Right lobe of liver (tissue), 4 donors: Measurements from ENCODE around the gene CDKN1C.

Experiments
- CTCF ChIP-seq, 4 donors: fragments of 200-600 bp in 3 of 4; fragments of 450-650 bp in 1 of 4; IDR thresholded peaks; one replicate each; pipeline versions ENCODE4 v1.5.1 to v1.8.0; 2016 to 2022; ENCODE audit warnings: antibody characterized with exemption in 4 of 4, mild to moderate bottlenecking in 2 of 4
- POLR2A ChIP-seq: fragments of 450-650 bp; IDR thresholded peaks from one replicate; pipeline ENCODE4 v1.6.1; 2017; ENCODE audit warnings: antibody characterized with exemption, mild to moderate bottlenecking
- donor health status: DM: no; HTN: no; CAD: no.
- donor health status: DM: no; HTN: no; CAD: no.
- donor health status: DM: no; HTN: yes; CAD: no.

GRCh38 chr11:2929950-2930703, 44.6 kb upstream of the CDKN1C start:
- TF ChIP-seq CTCF (IDR thresholded peaks at IDR 0.05), result no peak
- TF ChIP-seq POLR2A, result no peak
